GM21723 (cell line): ENCODE data around the gene ZMYM4.
"Not testable (repeated sequence)": the region's sequence is repeated elsewhere in the genome, so short reads cannot be mapped to it uniquely, and the experiment has no call there.

Experiments used
- ATAC-seq: cut with Tn5 transposase; IDR thresholded peaks from one replicate; pipeline ENCODE4 v1.9.1; 2021; ENCODE audit warnings: mild to moderate bottlenecking, moderate library complexity; ENCODE audit not compliant: unreplicated experiment

The ZMYM4 gene

GRCh38 chr1:35451125-35451528 is 182.6 kb downstream of the ZMYM4 start:
- no peak for ATAC-seq

DNA sequence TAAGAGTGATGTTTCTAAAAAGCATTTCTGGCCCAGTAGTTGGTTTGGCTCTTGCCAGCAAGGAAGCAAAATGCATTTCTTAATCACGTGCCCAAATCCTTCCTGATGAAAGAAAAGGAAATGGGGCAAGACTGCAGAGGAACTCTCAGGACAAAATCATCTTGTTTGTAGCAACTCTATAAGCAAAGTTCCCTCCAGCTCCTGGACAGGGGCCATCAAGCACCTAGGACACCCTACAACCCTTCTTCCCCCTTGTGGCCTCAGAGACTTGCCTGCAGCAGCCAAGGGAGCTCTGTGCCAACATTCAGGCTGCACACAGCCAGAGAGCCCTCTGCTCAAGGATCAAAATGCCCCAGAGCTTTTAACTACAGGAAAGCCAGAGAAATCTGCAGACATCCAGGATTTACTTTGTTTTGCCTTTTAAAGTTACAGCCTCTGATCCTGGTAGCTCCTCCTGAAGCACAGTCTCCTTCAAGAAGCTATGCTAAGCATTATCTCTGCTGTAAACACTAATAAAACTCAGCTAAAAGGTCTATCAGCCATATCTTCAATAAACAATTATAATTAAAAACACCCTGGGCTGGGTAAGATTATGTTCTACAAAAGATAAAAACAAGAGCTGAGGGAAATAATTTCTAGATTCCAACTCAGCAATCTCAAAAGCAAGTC is 183.7 kb downstream of the ZMYM4 start:
- no peak for ATAC-seq

GRCh38 chr1:35453031-35453430 is 184.5 kb downstream of the ZMYM4 start:
- ATAC-seq = no peak

DNA sequence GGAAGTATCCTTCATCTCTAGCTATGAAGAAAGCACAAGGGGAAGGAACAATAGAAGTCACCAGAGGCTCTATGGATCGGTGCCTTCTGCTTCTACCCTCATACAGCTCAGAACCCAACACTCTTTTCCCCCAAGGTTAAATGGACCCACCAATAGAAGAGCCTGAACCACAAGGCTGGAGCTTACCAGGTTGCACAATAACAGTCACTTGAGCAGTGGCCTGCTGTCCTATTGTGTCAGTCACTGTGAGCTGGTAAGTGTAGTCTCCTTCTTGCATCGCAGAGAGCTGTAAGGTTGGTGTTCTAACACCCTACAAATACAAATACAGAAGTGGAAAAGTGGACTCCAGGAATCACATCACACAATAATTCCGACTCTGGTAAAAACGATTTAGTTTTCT is 185.7 kb downstream of the ZMYM4 start:
- no peak for ATAC-seq

- no peak for ATAC-seq
These were observed 186.1 kb downstream of the ZMYM4 start for GRCh38 chr1:35454616-35455015.

DNA sequence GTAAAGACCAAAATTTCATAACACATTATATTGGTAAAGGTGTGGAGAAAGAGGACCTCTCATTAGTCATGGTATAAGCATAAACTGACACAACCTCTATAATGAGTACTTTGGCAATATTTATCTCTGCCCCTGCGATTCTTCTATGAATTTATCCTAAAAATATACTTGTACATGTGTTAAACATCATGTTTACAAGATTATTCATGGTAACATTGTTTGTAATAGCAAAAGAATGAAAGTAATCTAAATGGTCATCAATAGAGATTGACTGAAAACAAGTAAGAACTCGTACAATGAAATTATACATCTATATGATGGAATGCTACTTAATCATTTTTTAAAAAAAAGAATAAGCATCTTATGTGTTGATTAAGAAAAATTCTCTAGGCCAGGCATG is 192.3 kb downstream of the ZMYM4 start:
- ATAC-seq = no peak

DNA sequence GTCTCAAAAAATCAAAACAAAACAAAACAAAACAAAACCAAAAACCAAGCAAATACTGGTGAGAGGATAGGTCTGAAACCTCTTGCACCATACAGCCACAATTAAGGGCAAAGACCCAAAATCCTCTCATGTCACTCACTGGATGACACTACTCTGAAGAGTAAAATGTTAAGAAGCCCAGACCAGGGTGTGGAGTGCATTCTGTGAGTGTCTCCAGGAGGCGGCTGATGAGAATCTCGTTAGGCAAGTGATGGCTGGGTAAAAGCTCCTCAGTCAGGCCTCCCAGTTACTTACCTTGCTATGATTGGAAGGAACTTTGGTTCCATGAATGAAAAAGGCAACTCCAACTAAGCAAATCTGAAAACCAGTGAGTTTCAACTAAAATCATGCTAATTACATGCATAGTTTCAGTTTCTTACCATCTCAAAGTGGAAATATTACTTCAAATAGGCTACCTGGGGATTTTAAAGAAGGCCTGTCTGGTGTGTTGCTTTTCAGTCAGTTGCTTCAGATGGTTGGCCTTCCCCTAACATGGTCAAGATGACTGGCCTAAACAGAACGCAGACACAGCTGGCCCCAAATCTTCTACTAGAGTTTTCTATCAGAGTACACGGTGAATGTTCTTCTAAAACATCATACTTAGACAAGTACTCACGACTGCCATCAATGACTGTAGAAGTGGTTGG is 193.6 kb downstream of the ZMYM4 start:
- ATAC-seq = no peak

DNA sequence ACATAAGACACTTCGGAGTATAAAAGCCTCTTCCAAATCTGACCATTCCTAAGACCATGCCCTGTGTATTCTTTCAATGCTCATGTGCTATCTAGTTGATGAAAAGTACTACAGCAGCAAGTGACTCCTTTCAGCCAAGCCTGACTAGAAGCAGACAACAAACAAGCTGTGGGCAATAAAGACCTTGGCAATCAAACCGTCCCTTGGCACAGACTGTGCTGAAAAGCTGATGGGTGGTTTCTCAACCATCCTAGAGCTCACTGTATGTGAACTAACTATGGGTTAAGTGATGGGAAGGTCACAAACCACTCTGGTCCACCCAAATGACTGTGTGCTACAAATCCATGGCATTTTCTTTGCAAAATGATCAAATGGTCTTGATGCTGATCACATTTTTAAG is 194.7 kb downstream of the ZMYM4 start:
- ATAC-seq = no peak

GRCh38 chr1:35463749-35464148 is 195.2 kb downstream of the ZMYM4 start:
- not testable (repeated sequence) for ATAC-seq

- no peak for ATAC-seq
These were observed 197.6 kb downstream of the ZMYM4 start for GRCh38 chr1:35466120-35466519.

DNA sequence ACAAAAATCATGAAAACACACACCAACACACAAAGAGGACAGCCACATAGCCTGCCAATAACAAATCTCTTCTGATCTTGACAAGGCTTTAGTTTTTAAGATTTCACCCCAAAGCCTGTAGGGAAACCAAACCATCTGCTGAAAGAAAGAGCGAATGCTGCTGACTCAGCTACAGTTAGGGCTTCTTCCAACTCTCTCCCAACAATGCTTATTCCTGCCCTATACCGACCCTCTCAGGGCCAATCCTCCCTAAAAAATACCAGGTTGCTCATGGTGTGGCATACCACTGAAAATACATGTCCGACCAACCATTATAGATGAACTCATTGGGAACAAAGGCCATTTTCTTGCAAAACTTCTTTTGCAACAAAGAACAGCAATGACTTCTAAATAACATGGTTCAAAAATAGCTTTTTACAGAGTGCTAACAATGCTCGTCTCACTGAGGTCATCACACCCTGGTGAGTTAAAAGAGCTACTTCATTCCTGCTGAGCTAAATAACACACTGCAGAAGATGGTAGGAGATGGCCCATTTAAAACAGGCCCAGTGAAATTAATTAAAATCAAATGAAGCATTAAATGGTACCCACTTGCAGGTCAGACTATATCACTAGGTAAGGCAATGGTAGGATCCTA is 202.6 kb downstream of the ZMYM4 start:
- ATAC-seq = no peak
